ENCODE results near the gene SLC26A4.

DNA sequence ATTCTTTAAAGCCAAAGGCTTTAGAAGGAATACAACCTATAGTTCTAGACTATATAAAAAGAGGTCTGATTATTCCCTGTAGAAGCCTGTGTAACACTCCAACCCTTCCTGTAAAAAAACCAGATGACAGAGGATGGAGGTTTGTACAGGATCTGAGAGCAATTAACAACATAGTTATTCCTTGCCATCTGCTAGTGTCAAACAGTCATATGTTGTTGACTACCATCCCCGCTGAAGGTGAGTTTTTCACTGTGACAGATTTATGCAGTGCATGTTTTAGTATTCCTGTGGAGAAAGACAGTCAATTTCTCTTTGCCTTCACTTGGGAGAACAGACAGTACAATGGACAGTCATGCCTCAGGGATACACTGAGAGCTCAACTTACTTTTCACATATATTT, 19.0 kb upstream of the SLC26A4 start:
- TF ChIP-seq EZH2phosphoT487 (IDR thresholded peaks at IDR 0.05; ENCODE audit: borderline replicate concordance, low read length): no peak
- TF ChIP-seq, protein P1, sequence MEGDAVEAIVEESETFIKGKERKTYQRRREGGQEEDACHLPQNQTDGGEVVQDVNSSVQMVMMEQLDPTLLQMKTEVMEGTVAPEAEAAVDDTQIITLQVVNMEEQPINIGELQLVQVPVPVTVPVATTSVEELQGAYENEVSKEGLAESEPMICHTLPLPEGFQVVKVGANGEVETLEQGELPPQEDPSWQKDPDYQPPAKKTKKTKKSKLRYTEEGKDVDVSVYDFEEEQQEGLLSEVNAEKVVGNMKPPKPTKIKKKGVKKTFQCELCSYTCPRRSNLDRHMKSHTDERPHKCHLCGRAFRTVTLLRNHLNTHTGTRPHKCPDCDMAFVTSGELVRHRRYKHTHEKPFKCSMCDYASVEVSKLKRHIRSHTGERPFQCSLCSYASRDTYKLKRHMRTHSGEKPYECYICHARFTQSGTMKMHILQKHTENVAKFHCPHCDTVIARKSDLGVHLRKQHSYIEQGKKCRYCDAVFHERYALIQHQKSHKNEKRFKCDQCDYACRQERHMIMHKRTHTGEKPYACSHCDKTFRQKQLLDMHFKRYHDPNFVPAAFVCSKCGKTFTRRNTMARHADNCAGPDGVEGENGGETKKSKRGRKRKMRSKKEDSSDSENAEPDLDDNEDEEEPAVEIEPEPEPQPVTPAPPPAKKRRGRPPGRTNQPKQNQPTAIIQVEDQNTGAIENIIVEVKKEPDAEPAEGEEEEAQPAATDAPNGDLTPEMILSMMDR (IDR thresholded peaks at IDR 0.05; ENCODE audit: low read depth, low read length, poor library complexity, severe bottlenecking): no peak
